Right atrium auricular region (tissue), 2 donors: ENCODE measurements around the gene KRT4. TPM values are rescaled to one million over a fixed set of nuclear protein-coding genes. Genes with fewer than 3 reads are reported as not detected.

ENCODE experiments used
- DNase-seq: peaks from one replicate; pipeline ENCODE4 v3.0.0-alpha.2; 2019; ENCODE audit warnings: low spot score
- H3K27ac ChIP-seq, 2 donors: fragments of 200-600 bp; sonication (generic); 1 replicate in 1 of 2; 2 replicates in 1 of 2; pipeline ENCODE4 v1.5.1; 2016 to 2019
- H3K27me3 ChIP-seq, 2 donors: fragments of 200-600 bp; sonication (generic); one replicate each; pipeline versions ENCODE4 v1.5.1 to v1.6.0; 2017 to 2019
- H3K36me3 ChIP-seq: fragments of 200-600 bp; sonication (generic); one replicate; pipeline ENCODE4 v1.5.1; 2016
- H3K4me1 ChIP-seq, 2 donors: fragments of 200-600 bp; sonication (generic); one replicate each; pipeline versions ENCODE4 v1.5.1 to v1.6.0; 2017 to 2019
- H3K4me3 ChIP-seq, 2 donors: fragments of 200-600 bp; sonication (generic); 1 replicate in 1 of 2; 2 replicates in 1 of 2; pipeline ENCODE4 v1.5.1; 2017 to 2019; ENCODE audit warnings: mild to moderate bottlenecking in 1 of 2, moderate library complexity in 1 of 2
- H3K9me3 ChIP-seq, 2 donors: fragments of 200-600 bp; sonication (generic); one replicate each; pipeline ENCODE4 v1.5.1; 2019
- CTCF ChIP-seq, 2 donors: fragments of 200-600 bp; sonication (generic); IDR thresholded peaks; one replicate each; pipeline ENCODE4 v1.5.1; 2019; ENCODE audit warnings: antibody characterized with exemption in 2 of 2
- total RNA-seq, 2 donors: library from RNA; depleted of rRNA; stranded (reverse); fragments of >200 nt; gene quantifications; one replicate each; pipeline ENCODE4 v1.1.0, GENCODE V29; 2016

KRT4 gene
- total RNA-seq, 2 donors from 2014 or later: not detected

GRCh38 chr12:52814710-52815155 lies 817 bp upstream of the KRT4 start:
- Histone ChIP-seq H3K27me3 (no peaks in the 10 kb centered on the region), H3K36me3 (no peaks in the 10 kb centered on the region), H3K9me3 (no peaks in the 10 kb centered on the region), H3K27ac (no peak overlapping the region), H3K4me3 (no peak overlapping the region), H3K4me1 (no peaks in the 10 kb centered on the region)
- DNase-seq: no peak
- TF ChIP-seq CTCF (IDR thresholded peaks at IDR 0.05): no peak

GRCh38 chr12:52813203-52813819 lies 605 bp downstream of the KRT4 start:
- H3K27ac ChIP-seq: no peak overlapping the region
- no peaks in the 10 kb centered on the region for H3K27me3 ChIP-seq
- H3K36me3 ChIP-seq: no peaks in the 10 kb centered on the region
- no peaks in the 10 kb centered on the region for H3K4me1 ChIP-seq
- no peak overlapping the region for H3K4me3 ChIP-seq
- no peak for DNase-seq
- TF ChIP-seq CTCF (IDR thresholded peaks at IDR 0.05): no peak
- H3K9me3 ChIP-seq: no peaks in the 10 kb centered on the region

GRCh38 chr12:52812749-52813148 lies 1.2 kb downstream of the KRT4 start:
- H3K9me3 ChIP-seq: no peaks in the 10 kb centered on the region
- no peak overlapping the region for H3K4me3 ChIP-seq
- no peak for TF ChIP-seq CTCF (IDR thresholded peaks at IDR 0.05)
- H3K4me1 ChIP-seq: no peaks in the 10 kb centered on the region
- H3K27me3 ChIP-seq: no peaks in the 10 kb centered on the region
- H3K36me3 ChIP-seq: no peaks in the 10 kb centered on the region
- no peak for DNase-seq
- no peak overlapping the region for H3K27ac ChIP-seq

- no peak overlapping the region for H3K4me3 ChIP-seq
- H3K36me3 ChIP-seq: no peaks in the 10 kb centered on the region
- no peaks in the 10 kb centered on the region for H3K9me3 ChIP-seq
- no peaks in the 10 kb centered on the region for H3K27me3 ChIP-seq
- TF ChIP-seq CTCF (IDR thresholded peaks at IDR 0.05): no peak
- H3K4me1 ChIP-seq: no peaks in the 10 kb centered on the region
- no peak overlapping the region for H3K27ac ChIP-seq
- DNase-seq: no peak
These were observed 1.9 kb downstream of the KRT4 start for GRCh38 chr12:52812073-52812400.

GRCh38 chr12:52811191-52812072 lies 2.5 kb downstream of the KRT4 start:
- no peaks in the 10 kb centered on the region for H3K27me3 ChIP-seq
- DNase-seq: no peak
- H3K4me3 ChIP-seq: no peak overlapping the region
- H3K27ac ChIP-seq: no peak overlapping the region
- H3K36me3 ChIP-seq: no peaks in the 10 kb centered on the region
- TF ChIP-seq CTCF (IDR thresholded peaks at IDR 0.05): no peak
- no peaks in the 10 kb centered on the region for H3K4me1 ChIP-seq
- H3K9me3 ChIP-seq: no peaks in the 10 kb centered on the region
